ENCODE data around the gene OR4K13.

Gene OR4K13

GRCh38 chr14:20035938-20036337 lies at the start of gene OR4K13:
OR4K13 (minus strand) TSS chr14:20036038; CDS start chr14:20034758, 1,280 bp downstream.
- no peak for DNase-seq (ENCODE audit: low spot score)

- DNase-seq (ENCODE audit: low spot score) = no peak
These were observed 23.9 kb upstream of the OR4K13 start, which contains the start of gene OR4L1 for GRCh38 chr14:20059745-20060144. OR4L1 (plus strand) TSS chr14:20060045; CDS start chr14:20060045, 0 bp downstream.

- no peak for DNase-seq (ENCODE audit: low spot score)
These were observed 12.4 kb upstream of the OR4K13 start for GRCh38 chr14:20048202-20048601.

GRCh38 chr14:20044243-20044642 lies 8.4 kb upstream of the OR4K13 start:
- no peak for DNase-seq (ENCODE audit: low spot score)

GRCh38 chr14:20035449-20035848 lies 389 bp downstream of the OR4K13 start:
- DNase-seq (ENCODE audit: low spot score) = peak; percentile 1

GRCh38 chr14:20031058-20031457 lies 4.8 kb downstream of the OR4K13 start:
- DNase-seq (ENCODE audit: low spot score) = no peak

GRCh38 chr14:20019257-20019865 lies 16.5 kb downstream of the OR4K13 start, which contains the start of gene OR4K14:
OR4K14 (minus strand) TSS chr14:20019307; CDS start chr14:20015193, 4,114 bp downstream.
- no peak for DNase-seq (ENCODE audit: low spot score)

- no peak for DNase-seq (ENCODE audit: low spot score)
These were observed 27.7 kb downstream of the OR4K13 start for GRCh38 chr14:20008156-20008555.

- DNase-seq (ENCODE audit: low spot score) = no peak
These were observed 33.5 kb downstream of the OR4K13 start for GRCh38 chr14:20002319-20002718.

- DNase-seq (ENCODE audit: low spot score) = no peak
These were observed 34.0 kb downstream of the OR4K13 start, which contains the start of gene OR4Q2 for GRCh38 chr14:20001863-20002262. OR4Q2 (plus strand) TSS chr14:20002163.

- no peak for DNase-seq (ENCODE audit: low spot score)
These were observed 42.4 kb downstream of the OR4K13 start for GRCh38 chr14:19993438-19993837.
